Rectal smooth muscle tissue (tissue), 1 donor: Measurements from ENCODE around the gene STAG1.
"Not testable (repeated sequence)": the region's sequence is repeated elsewhere in the genome, so short reads cannot be mapped to it uniquely, and the experiment has no call there.

ENCODE experiments used
- H3K27ac ChIP-seq: one replicate; pipeline ENCODE4 v1.7.0; 2013; ENCODE audit warnings: low read depth, low read length, inconsistent platforms
- H3K27me3 ChIP-seq: one replicate; pipeline ENCODE4 v1.7.0; 2013; ENCODE audit warnings: low read length; ENCODE audit not compliant: control insufficient read depth, insufficient read depth
- H3K36me3 ChIP-seq: one replicate; pipeline ENCODE4 v1.7.0; 2013; ENCODE audit warnings: low read length; ENCODE audit not compliant: control insufficient read depth, insufficient read depth
- H3K4me1 ChIP-seq: one replicate; pipeline ENCODE4 v1.7.0; 2013; ENCODE audit warnings: low read length; ENCODE audit not compliant: control insufficient read depth, insufficient read depth
- H3K4me3 ChIP-seq: one replicate; pipeline ENCODE4 v1.7.0; 2013; ENCODE audit warnings: low read length
- H3K9ac ChIP-seq: one replicate; pipeline ENCODE4 v1.7.0; 2013; ENCODE audit warnings: low read length

STAG1 gene

GRCh38 chr3:136631424-136631823 lies 120.8 kb downstream of the STAG1 start:
- H3K36me3 ChIP-seq, result no peaks in the 10 kb centered on the region
- H3K4me3 ChIP-seq, result no peak overlapping the region
- H3K9ac ChIP-seq, result no peak overlapping the region
- H3K27ac ChIP-seq, result no peak overlapping the region
- H3K4me1 ChIP-seq, result peaks cover 4% of the 10 kb centered on the region
- H3K27me3 ChIP-seq, result no peaks in the 10 kb centered on the region

GRCh38 chr3:136630915-136631314 lies 121.3 kb downstream of the STAG1 start:
- Histone ChIP-seq H3K4me3 (no peak overlapping the region), H3K27ac (no peak overlapping the region), H3K4me1 (peaks cover 4% of the 10 kb centered on the region), H3K36me3 (no peaks in the 10 kb centered on the region), H3K27me3 (no peaks in the 10 kb centered on the region), H3K9ac (no peak overlapping the region)

- Histone ChIP-seq H3K4me1 (peaks cover 4% of the 10 kb centered on the region), H3K27ac (no peak overlapping the region), H3K36me3 (no peaks in the 10 kb centered on the region), H3K27me3 (no peaks in the 10 kb centered on the region), H3K9ac (no peak overlapping the region), H3K4me3 (no peak overlapping the region)
Observed at GRCh38 chr3:136626493-136626892, 125.7 kb downstream of the STAG1 start.

GRCh38 chr3:136624894-136625815 lies 127.0 kb downstream of the STAG1 start:
- H3K4me1 ChIP-seq, result no peaks in the 10 kb centered on the region
- no peaks in the 10 kb centered on the region for H3K27me3 ChIP-seq
- no peak overlapping the region for H3K27ac ChIP-seq
- no peak overlapping the region for H3K4me3 ChIP-seq
- H3K36me3 ChIP-seq, result no peaks in the 10 kb centered on the region
- no peak overlapping the region for H3K9ac ChIP-seq

- no peaks in the 10 kb centered on the region for H3K4me1 ChIP-seq
- no peaks in the 10 kb centered on the region for H3K36me3 ChIP-seq
- no peak overlapping the region for H3K4me3 ChIP-seq
- no peak overlapping the region for H3K27ac ChIP-seq
- H3K27me3 ChIP-seq, result no peaks in the 10 kb centered on the region
- no peak overlapping the region for H3K9ac ChIP-seq
Observed at GRCh38 chr3:136624371-136624770, 127.8 kb downstream of the STAG1 start.

GRCh38 chr3:136621628-136622027 lies 130.6 kb downstream of the STAG1 start:
- no peaks in the 10 kb centered on the region for H3K36me3 ChIP-seq

GRCh38 chr3:136620436-136620835 lies 131.7 kb downstream of the STAG1 start:
- Histone ChIP-seq H3K9ac (no peak overlapping the region), H3K27me3 (no peaks in the 10 kb centered on the region), H3K27ac (no peak overlapping the region), H3K4me3 (no peak overlapping the region), H3K36me3 (no peaks in the 10 kb centered on the region), H3K4me1 (no peaks in the 10 kb centered on the region)

More at GRCh38 chr3:136621628-136622027, 130.6 kb downstream of the STAG1 start:
- Histone ChIP-seq H3K4me3 (no peak overlapping the region), H3K27ac (no peak overlapping the region), H3K27me3 (no peaks in the 10 kb centered on the region), H3K9ac (no peak overlapping the region), H3K4me1 (no peaks in the 10 kb centered on the region)

GRCh38 chr3:136617969-136618525 lies 134.1 kb downstream of the STAG1 start:
- not testable (repeated sequence) for H3K4me1 ChIP-seq, H3K36me3 ChIP-seq, H3K27ac ChIP-seq, H3K27me3 ChIP-seq, H3K9ac ChIP-seq, H3K4me3 ChIP-seq

GRCh38 chr3:136617198-136617597 lies 135.0 kb downstream of the STAG1 start:
- Histone ChIP-seq H3K27ac (no peak overlapping the region), H3K27me3 (no peaks in the 10 kb centered on the region), H3K36me3 (no peaks in the 10 kb centered on the region)

GRCh38 chr3:136612512-136612911 lies 139.7 kb downstream of the STAG1 start:
- H3K36me3 ChIP-seq, result no peaks in the 10 kb centered on the region
- H3K4me1 ChIP-seq, result no peaks in the 10 kb centered on the region
- no peak overlapping the region for H3K4me3 ChIP-seq
- no peak overlapping the region for H3K9ac ChIP-seq
- H3K27ac ChIP-seq, result no peak overlapping the region
- no peaks in the 10 kb centered on the region for H3K27me3 ChIP-seq

More at GRCh38 chr3:136617198-136617597, 135.0 kb downstream of the STAG1 start:
- no peak overlapping the region for H3K9ac ChIP-seq
- no peaks in the 10 kb centered on the region for H3K4me1 ChIP-seq
- no peak overlapping the region for H3K4me3 ChIP-seq

- no peak overlapping the region for H3K9ac ChIP-seq
- no peaks in the 10 kb centered on the region for H3K4me1 ChIP-seq
- H3K27ac ChIP-seq, result no peak overlapping the region
- no peaks in the 10 kb centered on the region for H3K36me3 ChIP-seq
- no peaks in the 10 kb centered on the region for H3K27me3 ChIP-seq
- H3K4me3 ChIP-seq, result no peak overlapping the region
Observed at GRCh38 chr3:136606990-136607389, 145.2 kb downstream of the STAG1 start.

- H3K9ac ChIP-seq, result not testable (repeated sequence)
Observed at GRCh38 chr3:136606216-136606615, 146.0 kb downstream of the STAG1 start.

GRCh38 chr3:136604961-136605360 lies 147.2 kb downstream of the STAG1 start:
- no peaks in the 10 kb centered on the region for H3K4me1 ChIP-seq
- H3K4me3 ChIP-seq, result no peak overlapping the region
- no peak overlapping the region for H3K9ac ChIP-seq
- no peaks in the 10 kb centered on the region for H3K36me3 ChIP-seq
- no peaks in the 10 kb centered on the region for H3K27me3 ChIP-seq
- H3K27ac ChIP-seq, result no peak overlapping the region

More at GRCh38 chr3:136606216-136606615, 146.0 kb downstream of the STAG1 start:
- H3K36me3 ChIP-seq, H3K4me3 ChIP-seq, H3K27ac ChIP-seq, H3K4me1 ChIP-seq, H3K27me3 ChIP-seq: not testable (repeated sequence)
